Activated T-helper 1 cell treated with anti-CD3 and anti-CD28 coated beads, Interleukin-12 subunit alpha, Interleukin-12 subunit beta, Interleukin-2, Interleukin-4 antibody, amounts not matched to agents 30 ng/mL and 10 ng/mL and 1 ng/mL, durations not matched to agents 14 hours and 24 hours and 36 hours (primary cell): ENCODE results near the gene FAM200C. TPM values are rescaled to one million over a fixed set of nuclear protein-coding genes. Genes with fewer than 3 reads are reported as not detected.

Experiments used
- DNase-seq: peaks from one replicate; pipeline ENCODE4 v3.0.0; 2021; ENCODE audit warnings: low spot score
- H3K27ac Mint-ChIP-seq: one replicate; pipeline ENCODE4 v1.8.0; 2021; ENCODE audit warnings: mild to moderate bottlenecking, mixed read lengths
- H3K27me3 Mint-ChIP-seq: one replicate; pipeline ENCODE4 v1.8.0; 2022; ENCODE audit warnings: mild to moderate bottlenecking, moderate library complexity, mixed read lengths; ENCODE audit not compliant: insufficient read depth
- H3K36me3 Mint-ChIP-seq: one replicate; pipeline ENCODE4 v1.8.0; 2021; ENCODE audit warnings: low read depth, mixed read lengths
- H3K4me1 Mint-ChIP-seq: one replicate; pipeline ENCODE4 v1.8.0; 2021; ENCODE audit warnings: low read depth, mixed read lengths
- H3K4me3 Mint-ChIP-seq: one replicate; pipeline ENCODE4 v1.8.0; 2021; ENCODE audit warnings: mild to moderate bottlenecking, moderate library complexity, mixed read lengths
- H3K9me3 Mint-ChIP-seq: one replicate; pipeline ENCODE4 v1.8.0; 2021; ENCODE audit warnings: mixed read lengths
- intact Hi-C: fragments of 100-400 bp; cut with micrococcal nuclease; formaldehyde crosslinking; loops from one replicate; pipeline ENCODE4 v1.15.1; 2024
- total RNA-seq: library from RNA; stranded (reverse); gene quantifications from 2 replicates; pipeline ENCODE4 v1.2.3, GENCODE V29; 2022

Gene FAM200C
- total RNA-seq, 1 donor from 2014 or later: 0.65 TPM

DNA sequence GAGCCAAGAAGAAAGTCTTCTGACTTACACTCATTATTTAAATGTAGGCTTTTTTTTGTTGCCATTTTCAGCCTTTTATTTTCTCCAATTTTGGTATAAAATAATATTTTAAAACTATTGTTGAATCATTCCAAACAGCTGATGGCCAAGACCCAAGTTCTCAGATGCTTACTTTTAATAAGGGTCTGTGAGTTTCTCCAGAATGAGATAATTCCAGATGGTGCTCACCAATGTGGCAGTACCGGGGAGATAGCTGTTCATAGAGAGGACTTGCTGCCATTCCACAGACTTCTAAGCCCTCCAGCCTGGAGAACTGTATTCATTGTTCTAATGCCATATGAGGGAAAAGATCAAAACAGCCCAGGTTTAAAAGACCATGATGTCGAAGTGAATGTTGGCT lies 24.2 kb downstream of the FAM200C start:
- H3K36me3 Mint-ChIP-seq: no peaks in the 10 kb centered on the region
- DNase-seq: no peak
- H3K27me3 Mint-ChIP-seq: peaks cover 59% of the 10 kb centered on the region
- peaks cover 3% of the 10 kb centered on the region for H3K4me1 Mint-ChIP-seq
- intact Hi-C loops: no loop called here
- H3K9me3 Mint-ChIP-seq: no peaks in the 10 kb centered on the region
- no peak overlapping the region for H3K4me3 Mint-ChIP-seq
- H3K27ac Mint-ChIP-seq: no peak overlapping the region

GRCh38 chr5:160375166-160375565 lies 24.7 kb downstream of the FAM200C start:
- Mint-ChIP-seq H3K9me3 (no peaks in the 10 kb centered on the region), H3K27me3 (peaks cover 61% of the 10 kb centered on the region), H3K36me3 (no peaks in the 10 kb centered on the region)

DNA sequence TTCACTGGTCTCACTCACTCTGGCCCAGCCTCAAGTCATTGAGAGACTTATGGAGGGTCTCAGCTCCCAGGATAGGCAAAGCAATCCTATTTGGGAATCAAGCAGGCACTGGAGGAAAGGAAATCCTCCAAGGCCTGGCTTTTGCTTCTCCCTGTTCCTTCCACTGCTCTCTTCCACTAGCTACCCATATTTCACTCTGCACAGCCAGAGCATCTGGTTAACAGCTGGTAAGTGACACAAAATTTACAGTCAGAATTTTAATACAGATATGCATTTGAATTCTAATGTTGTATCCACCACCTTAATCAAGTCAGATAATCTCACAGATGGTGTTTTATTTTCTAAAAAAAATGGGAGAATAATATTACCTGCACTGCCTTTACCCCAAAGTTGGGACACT lies 28.6 kb downstream of the FAM200C start:
- no peak overlapping the region for H3K27ac Mint-ChIP-seq
- peaks cover 13% of the 10 kb centered on the region for H3K4me1 Mint-ChIP-seq
- H3K4me3 Mint-ChIP-seq: no peak overlapping the region
- intact Hi-C loops: no loop called here
- H3K9me3 Mint-ChIP-seq: no peaks in the 10 kb centered on the region
- H3K27me3 Mint-ChIP-seq: peaks cover 79% of the 10 kb centered on the region
- no peak for DNase-seq
- no peaks in the 10 kb centered on the region for H3K36me3 Mint-ChIP-seq

More at GRCh38 chr5:160375166-160375565, 24.7 kb downstream of the FAM200C start:
- H3K4me3 Mint-ChIP-seq: no peak overlapping the region
- peaks cover 5% of the 10 kb centered on the region for H3K4me1 Mint-ChIP-seq
- no peak overlapping the region for H3K27ac Mint-ChIP-seq
- intact Hi-C loops: no loop called here
- no peak for DNase-seq

DNA sequence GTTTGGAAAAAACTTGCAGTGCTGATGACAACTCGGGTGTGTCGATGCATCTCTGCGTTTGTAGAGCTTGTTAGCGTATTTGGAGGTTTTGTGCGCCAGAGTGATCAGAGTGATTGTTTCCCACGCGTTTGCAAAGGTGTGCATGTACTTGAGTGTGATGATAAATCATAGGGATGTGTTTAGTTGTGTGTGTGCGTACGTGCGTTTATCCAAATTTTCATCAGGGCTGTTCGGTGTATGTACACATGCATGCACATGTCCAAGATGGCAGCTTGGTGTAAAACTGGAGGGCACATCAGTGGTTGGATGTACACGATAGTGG lies 29.2 kb downstream of the FAM200C start:
- H3K27ac Mint-ChIP-seq: no peak overlapping the region
- intact Hi-C loops: no loop called here
- no peak for DNase-seq
- H3K4me1 Mint-ChIP-seq: peaks cover 13% of the 10 kb centered on the region
- no peaks in the 10 kb centered on the region for H3K36me3 Mint-ChIP-seq
- no peak overlapping the region for H3K4me3 Mint-ChIP-seq
- peaks cover 79% of the 10 kb centered on the region for H3K27me3 Mint-ChIP-seq
- H3K9me3 Mint-ChIP-seq: no peaks in the 10 kb centered on the region

DNA sequence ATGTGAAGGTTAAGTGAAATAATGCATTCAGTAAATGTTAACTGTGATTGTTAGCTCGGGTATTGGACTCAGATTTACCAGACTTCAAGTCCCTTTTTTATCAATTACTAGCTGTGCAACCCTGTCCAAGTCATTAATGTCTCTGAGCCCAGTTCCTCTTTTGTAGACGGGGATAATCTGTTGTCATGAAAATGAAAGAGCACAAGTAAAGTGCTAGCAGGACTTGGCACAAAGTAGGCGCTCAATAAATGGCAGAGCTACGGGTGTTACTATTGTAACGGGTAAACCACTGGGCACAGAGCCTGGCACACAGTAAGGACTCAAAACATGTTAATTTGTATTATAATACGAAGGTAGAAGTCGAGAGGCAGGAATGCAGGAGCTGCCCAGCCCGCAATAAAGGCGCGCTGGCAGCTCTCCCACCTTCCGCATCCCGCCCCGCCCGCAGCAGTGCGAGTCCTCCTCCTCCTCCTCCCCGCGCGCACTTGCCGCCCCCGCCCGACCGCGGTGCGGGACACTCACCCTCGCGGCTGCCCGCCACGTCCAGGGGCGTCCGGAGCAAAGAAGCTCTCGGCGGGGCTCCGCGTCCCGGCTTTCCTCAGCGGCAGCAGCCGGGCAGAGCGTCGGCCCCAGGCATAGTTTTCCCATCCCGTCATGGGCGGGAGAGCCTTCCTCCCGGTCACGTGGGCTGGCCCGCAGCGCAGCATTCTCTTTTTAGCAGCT lies 29.7 kb downstream of the FAM200C start, which contains the start of gene C1QTNF2:
TSS of gene C1QTNF2 (minus strand) at position 637 of the 723 bp plus-strand sequence. CDS start 15,615 bp downstream, outside the sequence.
- intact Hi-C loops: no loop called here
- H3K9me3 Mint-ChIP-seq: no peaks in the 10 kb centered on the region
- peak within 1 kb of the TSS; percentile 43 for H3K4me3 Mint-ChIP-seq
- H3K36me3 Mint-ChIP-seq: no peaks in the 10 kb centered on the region
- peaks cover 13% of the 10 kb centered on the region for H3K4me1 Mint-ChIP-seq
- no peak for DNase-seq
- no peak within 1 kb of the TSS for H3K27ac Mint-ChIP-seq
- H3K27me3 Mint-ChIP-seq: peaks cover 75% of the 10 kb centered on the region

DNA sequence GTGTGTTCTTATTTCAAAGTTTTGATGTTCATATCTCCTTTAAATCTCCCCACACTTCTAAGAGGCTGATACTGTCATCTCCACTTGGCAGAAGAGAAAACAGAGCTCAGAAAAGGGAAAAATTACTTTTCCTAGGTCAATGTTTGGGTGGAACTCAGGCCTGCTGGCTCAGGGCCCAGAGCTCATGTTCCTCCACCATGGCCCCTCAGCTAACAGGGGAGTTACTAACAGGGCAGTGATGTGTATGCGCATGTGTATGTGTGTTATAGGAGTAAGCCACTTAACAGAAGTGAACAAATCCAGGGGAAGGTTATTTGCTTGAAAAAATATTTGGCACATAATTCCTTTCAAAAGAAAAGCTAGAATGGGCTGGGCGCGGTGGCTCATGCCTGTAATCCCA lies 32.0 kb downstream of the FAM200C start:
- H3K27me3 Mint-ChIP-seq: peaks cover 56% of the 10 kb centered on the region
- no peaks in the 10 kb centered on the region for H3K9me3 Mint-ChIP-seq
- DNase-seq: no peak
- no peak overlapping the region for H3K4me3 Mint-ChIP-seq
- H3K27ac Mint-ChIP-seq: no peak overlapping the region
- peaks cover 13% of the 10 kb centered on the region for H3K4me1 Mint-ChIP-seq
- intact Hi-C loops: no loop called here
- no peaks in the 10 kb centered on the region for H3K36me3 Mint-ChIP-seq

GRCh38 chr5:160367261-160367660 lies 32.6 kb downstream of the FAM200C start:
- Mint-ChIP-seq H3K9me3 (no peaks in the 10 kb centered on the region), H3K27me3 (peaks cover 50% of the 10 kb centered on the region), H3K27ac (no peak overlapping the region), H3K4me1 (peaks cover 13% of the 10 kb centered on the region), H3K36me3 (no peaks in the 10 kb centered on the region), H3K4me3 (no peak overlapping the region)
- no peak for DNase-seq
- intact Hi-C loops: no loop called here

GRCh38 chr5:160366230-160366629 lies 33.6 kb downstream of the FAM200C start:
- no peak for DNase-seq
- H3K4me1 Mint-ChIP-seq: peaks cover 13% of the 10 kb centered on the region
- intact Hi-C loops: no loop called here
- H3K4me3 Mint-ChIP-seq: no peak overlapping the region
- no peak overlapping the region for H3K27ac Mint-ChIP-seq
- H3K36me3 Mint-ChIP-seq: no peaks in the 10 kb centered on the region
- peaks cover 41% of the 10 kb centered on the region for H3K27me3 Mint-ChIP-seq
- H3K9me3 Mint-ChIP-seq: no peaks in the 10 kb centered on the region

GRCh38 chr5:160363660-160364395 lies 36.0 kb downstream of the FAM200C start:
- no peaks in the 10 kb centered on the region for H3K4me1 Mint-ChIP-seq
- H3K27ac Mint-ChIP-seq: no peak overlapping the region
- H3K4me3 Mint-ChIP-seq: no peak overlapping the region
- H3K9me3 Mint-ChIP-seq: no peaks in the 10 kb centered on the region
- intact Hi-C loops: no loop called here
- DNase-seq: no peak
- H3K27me3 Mint-ChIP-seq: peaks cover 26% of the 10 kb centered on the region
- no peaks in the 10 kb centered on the region for H3K36me3 Mint-ChIP-seq

GRCh38 chr5:160363211-160363610 lies 36.6 kb downstream of the FAM200C start:
- intact Hi-C loops: no loop called here
- Mint-ChIP-seq H3K36me3 (no peaks in the 10 kb centered on the region), H3K4me3 (no peak overlapping the region)

GRCh38 chr5:160361624-160362228 lies 38.1 kb downstream of the FAM200C start:
- Mint-ChIP-seq H3K9me3 (no peaks in the 10 kb centered on the region), H3K36me3 (no peaks in the 10 kb centered on the region), H3K4me1 (no peaks in the 10 kb centered on the region), H3K4me3 (no peak overlapping the region), H3K27me3 (peaks cover 10% of the 10 kb centered on the region), H3K27ac (no peak overlapping the region)
- intact Hi-C loops: no loop called here
- no peak for DNase-seq

More at GRCh38 chr5:160363211-160363610, 36.6 kb downstream of the FAM200C start:
- Mint-ChIP-seq H3K27me3 (peaks cover 20% of the 10 kb centered on the region), H3K4me1 (no peaks in the 10 kb centered on the region), H3K9me3 (no peaks in the 10 kb centered on the region), H3K27ac (no peak overlapping the region)
- no peak for DNase-seq

DNA sequence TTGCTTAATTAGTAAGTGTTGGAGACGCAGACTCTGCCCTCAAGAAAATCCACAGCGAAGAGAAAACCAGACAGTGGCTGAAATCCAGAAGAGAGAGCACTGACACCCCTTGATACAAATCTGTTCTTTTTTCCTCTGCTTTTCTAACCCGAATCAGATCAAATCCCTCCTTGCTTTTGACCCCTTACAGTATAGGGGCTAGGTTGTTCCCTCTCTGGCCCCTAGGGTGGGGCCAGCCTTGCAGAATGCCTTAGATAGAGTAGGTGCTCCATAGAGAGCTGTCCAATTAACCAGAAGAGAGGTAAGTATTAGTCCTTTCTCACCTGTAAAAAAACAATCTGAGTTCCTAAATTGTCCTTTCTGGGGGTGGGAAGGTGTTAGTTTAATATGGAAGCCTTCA lies 39.5 kb downstream of the FAM200C start:
- H3K27me3 Mint-ChIP-seq: peaks cover 7% of the 10 kb centered on the region
- no peak for DNase-seq
- no peak overlapping the region for H3K4me3 Mint-ChIP-seq
- intact Hi-C loops: no loop called here
- H3K4me1 Mint-ChIP-seq: no peaks in the 10 kb centered on the region
- H3K36me3 Mint-ChIP-seq: no peaks in the 10 kb centered on the region
- H3K27ac Mint-ChIP-seq: no peak overlapping the region
- no peaks in the 10 kb centered on the region for H3K9me3 Mint-ChIP-seq

DNA sequence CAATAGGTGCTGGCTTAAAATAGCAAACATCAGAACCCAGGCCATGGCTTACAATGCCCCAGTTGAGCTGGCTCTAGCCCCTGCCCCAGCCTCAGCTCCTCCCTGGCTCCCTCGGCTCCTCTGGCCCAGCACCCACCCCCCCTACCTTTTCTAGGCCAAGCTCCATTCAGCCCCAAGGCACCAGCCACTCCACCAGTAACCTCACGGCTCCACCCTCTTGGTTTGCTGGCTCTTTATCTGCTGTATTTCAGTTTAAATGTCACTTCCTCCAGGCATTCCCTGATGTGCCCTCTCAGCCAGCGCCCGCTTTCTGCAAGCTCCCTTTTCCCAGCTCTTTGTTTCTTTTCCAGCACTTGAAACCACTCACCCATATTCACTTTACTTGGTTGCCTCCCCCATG lies 40.0 kb downstream of the FAM200C start:
- no peak overlapping the region for H3K27ac Mint-ChIP-seq
- H3K4me3 Mint-ChIP-seq: no peak overlapping the region
- no peaks in the 10 kb centered on the region for H3K36me3 Mint-ChIP-seq
- no peaks in the 10 kb centered on the region for H3K9me3 Mint-ChIP-seq
- DNase-seq: no peak
- intact Hi-C loops: no loop called here
- H3K4me1 Mint-ChIP-seq: no peaks in the 10 kb centered on the region
- H3K27me3 Mint-ChIP-seq: peaks cover 7% of the 10 kb centered on the region
